Activated CD4-positive, alpha-beta memory T cell treated with anti-CD3 and anti-CD28 coated beads for 36 hours (primary cell): ENCODE results near the gene SNORC. TPM values are rescaled to one million over a fixed set of nuclear protein-coding genes. Genes with fewer than 3 reads are reported as not detected.

Experiments
- CTCF ChIA-PET: fragments of 350-600 bp; sonication (Branson Sonifier 250); formaldehyde crosslinking; loops from one replicate; lab custom pipeline; 2021; ENCODE audit warnings: antibody characterized with exemption, inconsistent platforms; lab: Charles Lee
- POLR2A ChIA-PET: fragments of 350-600 bp; sonication (Branson Sonifier 250); formaldehyde crosslinking; loops from one replicate; lab custom pipeline; 2021; ENCODE audit warnings: antibody characterized with exemption; lab: Charles Lee
- DNase-seq: peaks from one replicate; pipeline ENCODE4 v3.0.0-alpha.2; 2020
- H3K27ac Mint-ChIP-seq: one replicate; pipeline ENCODE4 v1.8.0; 2021; ENCODE audit warnings: mixed read lengths
- H3K27me3 Mint-ChIP-seq: one replicate; pipeline ENCODE4 v1.8.0; 2021; ENCODE audit warnings: mixed read lengths
- H3K36me3 Mint-ChIP-seq: one replicate; pipeline ENCODE4 v1.8.0; 2021; ENCODE audit warnings: mixed read lengths
- H3K4me1 Mint-ChIP-seq: one replicate; pipeline ENCODE4 v1.8.0; 2021; ENCODE audit warnings: low read depth, mixed read lengths
- H3K4me3 Mint-ChIP-seq: one replicate; pipeline ENCODE4 v1.8.0; 2021; ENCODE audit warnings: mild to moderate bottlenecking, mixed read lengths
- H3K9me3 Mint-ChIP-seq: one replicate; pipeline ENCODE4 v1.8.0; 2021; ENCODE audit warnings: mixed read lengths
- intact Hi-C: fragments of 100-400 bp; cut with micrococcal nuclease; formaldehyde crosslinking; loops from one replicate; pipeline ENCODE4 v1.15.1; 2023
- total RNA-seq, 2 experiments: library from RNA; stranded (reverse); gene quantifications; one replicate each; pipeline ENCODE4 v1.2.3, GENCODE V29; 2021

Gene SNORC
- total RNA-seq, 2 experiments from 2014 or later: 0.85 to 1.7 TPM

DNA sequence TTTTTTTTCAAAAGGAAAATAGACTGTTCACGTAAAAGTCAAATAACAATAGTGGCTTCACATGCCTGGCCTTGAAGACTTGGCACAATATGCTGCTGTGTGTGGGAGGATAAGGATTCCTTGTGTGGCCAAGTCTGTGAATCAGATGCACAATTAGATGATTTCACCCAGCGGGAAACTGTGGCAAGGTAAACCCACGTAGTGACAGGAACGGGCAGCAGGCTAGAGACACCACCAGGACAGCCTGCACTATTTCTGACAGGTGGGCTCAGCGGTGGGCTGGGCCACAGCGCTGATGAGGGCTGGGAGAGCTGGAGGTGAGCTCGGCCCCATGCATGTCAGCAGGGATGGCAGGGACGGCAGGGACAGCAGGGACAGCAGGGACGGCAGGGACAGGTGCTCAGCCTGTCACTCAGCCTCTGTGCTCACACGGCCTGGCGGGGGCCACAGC is 21.6 kb downstream of the SNORC start:
- H3K36me3 Mint-ChIP-seq: no peaks in the 10 kb centered on the region
- no peak overlapping the region for H3K27ac Mint-ChIP-seq

DNA sequence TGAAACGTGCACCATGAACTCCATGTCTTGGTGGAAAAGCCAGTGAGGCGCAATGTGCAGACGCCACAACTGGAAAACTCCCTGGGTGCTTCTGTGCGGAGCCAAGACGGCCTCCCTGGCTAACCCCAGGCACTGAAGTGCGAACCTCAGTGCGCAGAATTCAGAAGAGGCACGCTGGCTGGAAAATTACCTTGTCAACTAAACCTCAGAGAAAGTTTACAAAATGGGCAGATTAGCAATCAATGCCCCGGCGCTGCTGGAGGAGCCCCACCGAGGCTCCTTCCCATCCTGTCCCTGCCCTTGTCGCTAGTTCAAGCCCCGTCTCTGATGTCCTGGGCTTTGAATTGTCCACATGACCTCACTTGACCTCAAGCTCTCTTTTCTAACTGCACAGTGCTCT is 22.2 kb downstream of the SNORC start:
- no peak for DNase-seq
- Mint-ChIP-seq H3K36me3 (no peaks in the 10 kb centered on the region), H3K4me1 (peaks cover 16% of the 10 kb centered on the region), H3K27ac (no peak overlapping the region), H3K27me3 (peaks cover 20% of the 10 kb centered on the region), H3K9me3 (no peaks in the 10 kb centered on the region), H3K4me3 (no peak overlapping the region)
- POLR2A ChIA-PET: no interaction called here
- intact Hi-C loops: loop anchor here (10.0 kb wide), 1 partner anchor 353 kb away; no protein-coding TSS in a partner anchor
- CTCF ChIA-PET: no interaction called here

More for the DNA sequence above, 21.6 kb downstream of the SNORC start:
- peaks cover 14% of the 10 kb centered on the region for H3K4me1 Mint-ChIP-seq
- intact Hi-C loops: loop anchor here (10.0 kb wide), 1 partner anchor 353 kb away; no protein-coding TSS in a partner anchor
- H3K9me3 Mint-ChIP-seq: no peaks in the 10 kb centered on the region
- H3K27me3 Mint-ChIP-seq: peaks cover 20% of the 10 kb centered on the region
- ChIA-PET CTCF (interaction anchor here (1.1 kb wide), 1 partner anchor 137 kb away, joined by 3 read pairs; no protein-coding TSS in a partner anchor), POLR2A (no interaction called here)
- DNase-seq: no peak
- H3K4me3 Mint-ChIP-seq: no peak overlapping the region

DNA sequence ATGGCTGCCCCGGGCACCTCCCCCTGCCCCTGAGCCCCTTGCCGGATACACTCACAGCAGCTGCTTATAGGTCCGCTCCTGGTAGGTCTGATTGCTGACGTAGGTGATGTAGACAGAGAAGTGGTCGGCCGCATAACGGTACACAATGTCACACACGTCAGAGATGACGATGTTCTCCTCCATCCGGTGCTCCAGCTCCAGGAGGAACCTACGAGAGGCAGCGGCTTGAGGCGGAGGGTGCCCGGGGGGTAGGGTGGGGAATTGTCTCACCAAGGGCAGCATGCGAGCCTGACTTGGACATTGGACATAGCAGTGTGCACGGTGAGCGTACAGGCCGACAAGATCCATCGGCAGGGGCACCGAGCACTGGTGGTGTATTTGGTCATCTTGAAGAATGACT is 22.8 kb downstream of the SNORC start:
- ChIA-PET CTCF (no interaction called here), POLR2A (no interaction called here)
- H3K9me3 Mint-ChIP-seq: no peaks in the 10 kb centered on the region
- H3K4me3 Mint-ChIP-seq: no peak overlapping the region
- intact Hi-C loops: loop anchor here (10.0 kb wide), 1 partner anchor 352 kb away; no protein-coding TSS in a partner anchor
- H3K27me3 Mint-ChIP-seq: peaks cover 20% of the 10 kb centered on the region
- DNase-seq: no peak
- H3K4me1 Mint-ChIP-seq: peaks cover 18% of the 10 kb centered on the region
- no peak overlapping the region for H3K27ac Mint-ChIP-seq
- no peaks in the 10 kb centered on the region for H3K36me3 Mint-ChIP-seq

GRCh38 chr2:232893834-232894233 is 23.8 kb downstream of the SNORC start:
- H3K27ac Mint-ChIP-seq: no peak overlapping the region
- ChIA-PET POLR2A (no interaction called here), CTCF (no interaction called here)
- H3K27me3 Mint-ChIP-seq: peaks cover 20% of the 10 kb centered on the region
- no peak overlapping the region for H3K4me3 Mint-ChIP-seq
- intact Hi-C loops: loop anchor here (10.0 kb wide), 1 partner anchor 351 kb away; no protein-coding TSS in a partner anchor
- H3K9me3 Mint-ChIP-seq: no peaks in the 10 kb centered on the region
- no peaks in the 10 kb centered on the region for H3K36me3 Mint-ChIP-seq
- DNase-seq: no peak
- H3K4me1 Mint-ChIP-seq: peaks cover 18% of the 10 kb centered on the region

- intact Hi-C loops: loop anchor here (10.0 kb wide), 1 partner anchor 351 kb away; no protein-coding TSS in a partner anchor
- Mint-ChIP-seq H3K9me3 (no peaks in the 10 kb centered on the region), H3K4me3 (no peak overlapping the region), H3K36me3 (no peaks in the 10 kb centered on the region), H3K27ac (no peak overlapping the region), H3K27me3 (peaks cover 20% of the 10 kb centered on the region), H3K4me1 (peaks cover 18% of the 10 kb centered on the region)
- no peak for DNase-seq
- CTCF ChIA-PET: no interaction called here
- POLR2A ChIA-PET: no interaction called here
These were observed 24.2 kb downstream of the SNORC start for GRCh38 chr2:232894251-232894650.

DNA sequence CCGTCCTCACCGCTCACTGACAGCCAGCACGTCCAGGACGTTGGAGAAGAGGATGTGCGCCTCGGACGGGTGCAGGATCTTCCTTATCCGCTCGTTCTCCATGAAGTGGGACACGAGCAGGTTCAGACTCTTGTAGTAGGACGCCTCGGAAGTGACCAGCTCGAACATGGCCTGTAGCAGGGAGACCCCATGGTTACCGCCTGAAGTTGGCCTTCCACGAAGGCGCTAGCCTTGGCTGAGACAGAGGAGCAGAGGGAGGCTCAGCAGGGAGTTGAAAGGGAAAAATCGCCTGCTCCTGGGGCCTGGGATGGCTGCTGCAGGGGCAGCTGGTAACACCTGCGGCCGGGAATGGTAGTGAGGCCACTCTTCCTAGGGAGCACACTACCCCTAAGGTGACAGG is 24.7 kb downstream of the SNORC start:
- Mint-ChIP-seq H3K27me3 (peaks cover 20% of the 10 kb centered on the region), H3K27ac (no peak overlapping the region), H3K4me3 (no peak overlapping the region), H3K36me3 (no peaks in the 10 kb centered on the region), H3K9me3 (no peaks in the 10 kb centered on the region), H3K4me1 (peaks cover 18% of the 10 kb centered on the region)
- ChIA-PET POLR2A (no interaction called here), CTCF (no interaction called here)
- intact Hi-C loops: loop anchor here (5.0 to 10.0 kb wide), 2 partner anchors 168 to 350 kb away; partner anchors contain the start of gene INPP5D
- no peak for DNase-seq

GRCh38 chr2:232896111-232896510 is 26.0 kb downstream of the SNORC start:
- ChIA-PET POLR2A (no interaction called here), CTCF (no interaction called here)
- H3K27me3 Mint-ChIP-seq: peaks cover 12% of the 10 kb centered on the region
- peak overlapping the region; percentile 30 for H3K4me3 Mint-ChIP-seq
- H3K4me1 Mint-ChIP-seq: peaks cover 13% of the 10 kb centered on the region
- H3K27ac Mint-ChIP-seq: peak overlapping the region; percentile 41
- H3K9me3 Mint-ChIP-seq: no peaks in the 10 kb centered on the region
- no peak for DNase-seq
- intact Hi-C loops: loop anchor here (5.0 to 10.0 kb wide), 2 partner anchors 166 to 349 kb away; partner anchors contain the start of gene INPP5D
- H3K36me3 Mint-ChIP-seq: no peaks in the 10 kb centered on the region

- POLR2A ChIA-PET: interaction anchor here (0.5 kb wide), 1 partner anchor 164 kb away, joined by 4 read pairs; no protein-coding TSS in a partner anchor
These were observed 26.9 kb downstream of the SNORC start for GRCh38 chr2:232896720-232897597.

DNA sequence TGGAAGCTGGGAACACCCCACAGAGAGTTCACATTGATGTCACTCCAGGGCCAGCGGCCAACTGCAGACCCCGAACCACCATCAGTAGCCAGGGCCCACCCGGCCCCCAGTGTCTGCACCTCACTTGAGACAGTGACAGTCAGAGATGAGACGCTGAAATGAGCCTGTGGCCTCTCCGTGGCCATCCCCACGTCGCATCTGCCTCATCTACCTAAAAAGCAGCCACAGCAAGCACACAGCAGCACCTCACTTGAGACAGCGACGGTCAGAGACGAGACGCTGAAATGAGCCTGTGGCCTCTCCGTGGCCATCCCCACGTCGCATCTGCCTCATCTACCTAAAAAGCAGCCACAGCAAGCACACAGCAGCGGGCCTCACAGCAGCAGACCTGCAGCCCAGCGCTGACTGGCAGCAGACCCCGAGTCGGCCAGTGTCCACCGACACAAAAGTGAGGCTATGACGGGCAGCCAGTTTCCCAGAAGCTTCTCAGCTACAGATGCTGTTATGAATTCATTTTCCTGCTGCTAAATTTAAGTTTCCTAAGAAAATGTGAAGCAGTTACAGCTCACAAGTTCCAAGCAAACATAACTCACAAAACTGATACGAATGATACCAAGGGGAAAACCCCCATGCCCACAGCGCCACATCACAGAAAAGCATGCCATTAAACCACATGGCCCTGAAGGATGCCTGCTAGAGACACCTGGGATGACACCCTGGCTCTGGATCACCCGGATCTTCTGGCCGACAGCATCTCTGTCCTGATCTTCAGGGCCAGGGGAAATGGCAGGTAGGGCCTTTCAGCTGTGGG is 27.7 kb downstream of the SNORC start:
- no peaks in the 10 kb centered on the region for H3K9me3 Mint-ChIP-seq
- intact Hi-C loops: loop anchor here (5.0 to 10.0 kb wide), 2 partner anchors 164 to 347 kb away; partner anchors contain the start of gene INPP5D
- CTCF ChIA-PET: interaction anchor here (0.7 to 0.9 kb wide), 2 partner anchors 23 to 157 kb away, joined by 3 read pairs; no protein-coding TSS in a partner anchor
- POLR2A ChIA-PET: interaction anchor here (0.5 to 1.2 kb wide), 4 partner anchors 28 to 180 kb away, joined by 3 to 6 read pairs (median 4); no protein-coding TSS in a partner anchor
- peaks cover 18% of the 10 kb centered on the region for H3K4me1 Mint-ChIP-seq
- DNase-seq: peak; percentile 85
- H3K27me3 Mint-ChIP-seq: peaks cover 3% of the 10 kb centered on the region
- no peak overlapping the region for H3K27ac Mint-ChIP-seq
- H3K36me3 Mint-ChIP-seq: no peaks in the 10 kb centered on the region
- H3K4me3 Mint-ChIP-seq: no peak overlapping the region

More at GRCh38 chr2:232896720-232897597, 26.9 kb downstream of the SNORC start:
- no peak overlapping the region for H3K4me3 Mint-ChIP-seq
- H3K4me1 Mint-ChIP-seq: peaks cover 17% of the 10 kb centered on the region
- intact Hi-C loops: loop anchor here (5.0 to 10.0 kb wide), 2 partner anchors 165 to 348 kb away; partner anchors contain the start of gene INPP5D
- no peak overlapping the region for H3K27ac Mint-ChIP-seq
- CTCF ChIA-PET: interaction anchor here (0.9 kb wide), 1 partner anchor 158 kb away, joined by 3 read pairs; no protein-coding TSS in a partner anchor
- no peaks in the 10 kb centered on the region for H3K9me3 Mint-ChIP-seq
- peaks cover 9% of the 10 kb centered on the region for H3K27me3 Mint-ChIP-seq
- DNase-seq: no peak
- no peaks in the 10 kb centered on the region for H3K36me3 Mint-ChIP-seq

DNA sequence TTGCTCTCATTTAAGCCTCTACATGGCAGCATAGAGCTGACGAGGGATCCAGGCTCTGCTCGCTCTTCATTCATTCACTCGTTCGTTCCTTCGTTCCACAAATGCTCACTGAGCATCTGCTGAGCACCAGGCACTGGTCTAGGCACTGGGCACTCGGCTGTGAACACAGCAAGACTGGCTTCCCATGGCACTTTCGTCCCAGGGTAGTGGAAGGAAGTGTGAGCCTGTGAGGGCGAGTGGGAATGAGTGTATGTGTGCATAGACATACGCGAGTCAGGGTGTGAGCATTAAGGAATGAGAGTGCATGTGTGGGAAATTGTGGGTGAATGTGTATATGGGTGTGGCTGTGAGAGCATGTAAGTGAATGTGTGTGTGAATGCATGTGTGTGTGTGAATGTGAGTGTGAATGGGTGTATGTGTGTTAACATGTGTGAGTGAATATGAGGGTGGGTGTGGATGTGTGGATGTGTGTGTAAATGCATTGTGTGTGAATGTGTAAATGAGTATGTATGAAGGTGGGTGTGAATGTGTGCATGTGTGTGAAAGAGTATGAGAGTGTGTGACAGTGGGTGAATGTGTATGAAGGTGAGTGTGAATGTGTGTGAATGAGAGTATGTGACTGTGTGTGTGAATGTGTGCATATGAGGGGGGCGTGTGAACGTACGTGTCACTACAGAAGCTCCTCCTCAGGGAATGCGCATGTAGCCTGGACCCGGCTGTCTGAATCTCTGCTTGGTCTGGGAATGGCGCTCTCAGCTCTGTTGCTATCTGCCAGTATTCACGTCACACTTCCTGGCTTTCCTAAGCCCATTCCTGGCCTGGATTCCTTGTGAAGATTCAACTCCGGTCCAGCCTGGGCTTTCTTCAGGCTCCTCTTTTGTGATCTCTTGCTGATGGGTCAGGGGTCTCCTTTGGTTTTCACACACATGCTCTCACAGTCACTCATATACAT is 28.8 kb downstream of the SNORC start:
- CTCF ChIA-PET: no interaction called here
- DNase-seq: peak; percentile 20
- H3K36me3 Mint-ChIP-seq: no peaks in the 10 kb centered on the region

More for the DNA sequence above, 28.8 kb downstream of the SNORC start:
- intact Hi-C loops: loop anchor here (5.0 to 10.0 kb wide), 2 partner anchors 163 to 346 kb away; partner anchors contain the start of gene INPP5D
- Mint-ChIP-seq H3K27me3 (peaks cover 3% of the 10 kb centered on the region), H3K27ac (no peak overlapping the region), H3K4me1 (peaks cover 18% of the 10 kb centered on the region), H3K4me3 (no peak overlapping the region), H3K9me3 (no peaks in the 10 kb centered on the region)
- POLR2A ChIA-PET: interaction anchor here (0.6 to 1.2 kb wide), 3 partner anchors 27 to 179 kb away, joined by 3 to 6 read pairs (median 3); no protein-coding TSS in a partner anchor
